Peyer's patch (tissue), 4 donors: ENCODE measurements around the gene VAMP8. TPM values are rescaled to one million over a fixed set of nuclear protein-coding genes. Genes with fewer than 3 reads are reported as not detected.

Experiments used
- DNase-seq, 3 donors: peaks; one replicate each; pipeline ENCODE4 v3.0.0-alpha.2; 2017 to 2019
- H3K27ac ChIP-seq, 4 donors: fragments of 200-600 bp; sonication (generic); one replicate each; pipeline ENCODE4 v1.5.1; 2016 to 2019
- H3K27me3 ChIP-seq, 2 donors: fragments of 200-600 bp; sonication (generic); one replicate each; pipeline ENCODE4 v1.5.1; 2019
- H3K36me3 ChIP-seq, 3 donors: fragments of 200-600 bp; sonication (generic); one replicate each; pipeline ENCODE4 v1.5.1; 2016 to 2019
- H3K4me1 ChIP-seq, 4 donors: fragments of 200-600 bp; sonication (generic); one replicate each; pipeline ENCODE4 v1.5.1; 2016 to 2019
- H3K4me3 ChIP-seq, 4 donors: fragments of 200-600 bp; sonication (generic); 1 replicate in 3 of 4; 2 replicates in 1 of 4; pipeline ENCODE4 v1.5.1; 2016 to 2019; ENCODE audit warnings: mild to moderate bottlenecking in 1 of 4
- H3K9me3 ChIP-seq, 4 donors: fragments of 200-600 bp; sonication (generic); one replicate each; pipeline ENCODE4 v1.5.1; 2016 to 2019; ENCODE audit warnings: mild to moderate bottlenecking in 1 of 4
- CTCF ChIP-seq, 6 experiments: fragments of 450-650 bp in 4 of 6; fragments of 200-600 bp in 2 of 6; sonication (generic) in 1 of 6; IDR thresholded peaks; one replicate each; pipeline ENCODE4 v1.5.1; 2017 to 2019; ENCODE audit warnings: antibody characterized with exemption in 6 of 6, mild to moderate bottlenecking in 3 of 6, moderate library complexity in 1 of 6
- POLR2A ChIP-seq, 2 donors: fragments of 450-650 bp; IDR thresholded peaks; one replicate each; pipeline ENCODE4 v1.5.1; 2017; ENCODE audit warnings: antibody characterized with exemption in 2 of 2, mild to moderate bottlenecking in 2 of 2, moderate library complexity in 2 of 2
- small RNA-seq, 2 donors: library from RNA; depleted of rRNA; stranded (forward); fragments of <200 nt; gene quantifications; one replicate each; pipeline ENCODE3, GENCODE V24; 2016
- total RNA-seq, 4 donors: library from RNA; depleted of rRNA; stranded (reverse); fragments of >200 nt; gene quantifications; one replicate each; pipeline ENCODE4 v1.1.0, GENCODE V29; 2016

The VAMP8 gene
- total RNA-seq, 4 donors from 2014 or later = 75.1 to 189 (median 112) TPM

- Histone ChIP-seq H3K4me1 (peaks cover 0 to 24% (median 9%) of the 10 kb centered on the region in 4 donors), H3K4me3 (no peak overlapping the region), H3K36me3 (peaks cover 0 to 77% (median 4%) of the 10 kb centered on the region in 3 donors), H3K27ac (no peak overlapping the region), H3K9me3 (no peaks in the 10 kb centered on the region), H3K27me3 (no peaks in the 10 kb centered on the region)
- TF ChIP-seq POLR2A (IDR thresholded peaks at IDR 0.05) (no peak), CTCF (IDR thresholded peaks at IDR 0.05) (no peak)
- DNase-seq = no peak
These were observed 44.0 kb downstream of the VAMP8 start for GRCh38 chr2:85621338-85621737.

- TF ChIP-seq CTCF (IDR thresholded peaks at IDR 0.05) (no peak), POLR2A (IDR thresholded peaks at IDR 0.05) (no peak)
- peaks cover 0 to 100% (median 4%) of the 10 kb centered on the region in 3 donors for H3K36me3 ChIP-seq
These were observed 46.6 kb downstream of the VAMP8 start for GRCh38 chr2:85623991-85624390.

DNA sequence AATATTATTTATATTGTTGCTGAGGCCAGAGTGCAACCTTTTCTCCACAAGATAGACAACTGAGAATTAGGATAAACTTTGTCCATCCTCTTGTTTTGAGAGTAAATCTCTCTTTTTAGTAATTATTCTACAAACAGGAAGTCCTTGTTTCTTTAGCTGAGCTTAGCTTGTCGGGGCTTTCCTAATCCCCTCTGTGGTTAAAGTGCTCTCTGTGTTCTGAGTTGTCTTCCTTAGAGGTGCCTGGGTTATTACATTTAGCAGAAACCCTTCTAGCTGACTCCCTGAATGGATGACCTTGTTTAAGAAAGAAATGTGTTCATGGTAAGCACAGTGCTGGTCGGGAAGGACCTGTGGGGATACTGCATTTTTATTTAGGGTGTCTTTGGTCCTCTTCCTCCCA is 51.3 kb downstream of the VAMP8 start:
- Histone ChIP-seq H3K4me1 (no peaks in the 10 kb centered on the region), H3K27me3 (no peaks in the 10 kb centered on the region), H3K4me3 (no peak overlapping the region), H3K36me3 (peaks cover 0 to 99% (median 0%) of the 10 kb centered on the region in 3 donors), H3K9me3 (no peaks in the 10 kb centered on the region), H3K27ac (no peak overlapping the region)
- TF ChIP-seq CTCF (IDR thresholded peaks at IDR 0.05) (no peak), POLR2A (IDR thresholded peaks at IDR 0.05) (no peak)
- DNase-seq = no peak

More at GRCh38 chr2:85623991-85624390, 46.6 kb downstream of the VAMP8 start:
- Histone ChIP-seq H3K27me3 (no peaks in the 10 kb centered on the region), H3K9me3 (no peaks in the 10 kb centered on the region), H3K4me1 (peaks cover 0 to 3% (median 0%) of the 10 kb centered on the region in 4 donors), H3K27ac (no peak overlapping the region), H3K4me3 (no peak overlapping the region)
- DNase-seq = no peak

- TF ChIP-seq CTCF (IDR thresholded peaks at IDR 0.05) (no peak), POLR2A (IDR thresholded peaks at IDR 0.05) (no peak)
- Histone ChIP-seq H3K27me3 (no peaks in the 10 kb centered on the region), H3K4me3 (no peak overlapping the region), H3K36me3 (peaks cover 0 to 96% (median 5%) of the 10 kb centered on the region in 3 donors), H3K4me1 (no peaks in the 10 kb centered on the region), H3K9me3 (no peaks in the 10 kb centered on the region), H3K27ac (no peak overlapping the region)
- no peak for DNase-seq
These were observed 53.9 kb downstream of the VAMP8 start for GRCh38 chr2:85631316-85631715.

Small RNA genes lying within 50 kb of the gene (small RNA-seq; reads per million reads assigned to genes)
- 0 reads per million in 2 donors for gene RN7SL126P

Other genes with a start within 250 kb of the VAMP8 start
- gene TGOLN2, start 249.6 kb upstream of the VAMP8 start, total RNA-seq = 100 to 1,000 TPM; 220 to 296 (median 250) TPM
- gene RETSAT, start 223.1 kb upstream of the VAMP8 start, total RNA-seq = 100 to 1,000 TPM in 3 of 4 donors, 10 to 100 TPM in 1; 47.0 to 719 (median 473) TPM
- 10 to 100 TPM; 28.1 to 49.4 (median 45.8) TPM for gene ELMOD3, start 222.8 kb upstream of the VAMP8 start, total RNA-seq
- gene CAPG, start 167.2 kb upstream of the VAMP8 start, total RNA-seq = 10 to 100 TPM; 22.4 to 61.9 (median 33.2) TPM
- 10 to 100 TPM; 12.4 to 38.0 (median 15.2) TPM for gene SH2D6, start 158.9 kb upstream of the VAMP8 start, total RNA-seq
- 100 to 1,000 TPM; 113 to 189 (median 140) TPM for gene MAT2A, start 38.4 kb upstream of the VAMP8 start, total RNA-seq
- gene GGCX, start 16.1 kb upstream of the VAMP8 start, total RNA-seq = 10 to 100 TPM; 21.3 to 38.0 (median 31.1) TPM
- gene VAMP5, start 6.8 kb downstream of the VAMP8 start, total RNA-seq = 10 to 100 TPM in 3 of 4 donors, 1 to 10 TPM in 1; 6.5 to 18.2 (median 16.0) TPM
- gene RNF181, start 18.2 kb downstream of the VAMP8 start, total RNA-seq = 100 to 1,000 TPM in 3 of 4 donors, 10 to 100 TPM in 1; 73.4 to 182 (median 134) TPM
- gene TMEM150A, start 25.1 kb downstream of the VAMP8 start, total RNA-seq = 10 to 100 TPM in 2 of 4 donors, 1 to 10 TPM in 2; 7.5 to 24.0 (median 15.5) TPM
- 10 to 100 TPM; 20.5 to 34.0 (median 25.9) TPM for gene C2orf68, start 34.5 kb downstream of the VAMP8 start, total RNA-seq
- 100 to 1,000 TPM in 1 of 4 donors, 10 to 100 TPM in 3; 49.2 to 116 (median 64.6) TPM for gene USP39, start 38.6 kb downstream of the VAMP8 start, total RNA-seq
- gene SFTPB, start 90.6 kb downstream of the VAMP8 start, total RNA-seq = 1 to 10 TPM in 1 of 4 donors, not detected in 3; 1.7 TPM
- gene GNLY, start 116.8 kb downstream of the VAMP8 start, total RNA-seq = 10 to 100 TPM in 2 of 4 donors, 1 to 10 TPM in 1, not detected in 1; 1.7 to 15.3 (median 10.5) TPM
- 10 to 100 TPM in 2 of 4 donors, 1 to 10 TPM in 2; 5.3 to 35.5 (median 13.9) TPM for gene ATOH8, start 176.4 kb downstream of the VAMP8 start, total RNA-seq